Body of pancreas (tissue), 4 donors: Measurements from ENCODE around the gene ZNF692.

Experiments
- POLR2A ChIP-seq, 3 donors: fragments of 450-650 bp; IDR thresholded peaks; one replicate each; pipeline ENCODE4 v1.6.1; 2016; ENCODE audit warnings: antibody characterized with exemption in 3 of 3, mild to moderate bottlenecking in 2 of 3
- TF ChIP-seq, protein P1 (sequence below), 7 experiments: fragments of 450-650 bp in 4 of 7; fragments of 200-600 bp in 3 of 7; sonication (generic) in 3 of 7; IDR thresholded peaks; one replicate each; pipeline ENCODE4 v1.5.1; 2016 to 2019; ENCODE audit warnings: antibody characterized with exemption in 7 of 7

DNA sequence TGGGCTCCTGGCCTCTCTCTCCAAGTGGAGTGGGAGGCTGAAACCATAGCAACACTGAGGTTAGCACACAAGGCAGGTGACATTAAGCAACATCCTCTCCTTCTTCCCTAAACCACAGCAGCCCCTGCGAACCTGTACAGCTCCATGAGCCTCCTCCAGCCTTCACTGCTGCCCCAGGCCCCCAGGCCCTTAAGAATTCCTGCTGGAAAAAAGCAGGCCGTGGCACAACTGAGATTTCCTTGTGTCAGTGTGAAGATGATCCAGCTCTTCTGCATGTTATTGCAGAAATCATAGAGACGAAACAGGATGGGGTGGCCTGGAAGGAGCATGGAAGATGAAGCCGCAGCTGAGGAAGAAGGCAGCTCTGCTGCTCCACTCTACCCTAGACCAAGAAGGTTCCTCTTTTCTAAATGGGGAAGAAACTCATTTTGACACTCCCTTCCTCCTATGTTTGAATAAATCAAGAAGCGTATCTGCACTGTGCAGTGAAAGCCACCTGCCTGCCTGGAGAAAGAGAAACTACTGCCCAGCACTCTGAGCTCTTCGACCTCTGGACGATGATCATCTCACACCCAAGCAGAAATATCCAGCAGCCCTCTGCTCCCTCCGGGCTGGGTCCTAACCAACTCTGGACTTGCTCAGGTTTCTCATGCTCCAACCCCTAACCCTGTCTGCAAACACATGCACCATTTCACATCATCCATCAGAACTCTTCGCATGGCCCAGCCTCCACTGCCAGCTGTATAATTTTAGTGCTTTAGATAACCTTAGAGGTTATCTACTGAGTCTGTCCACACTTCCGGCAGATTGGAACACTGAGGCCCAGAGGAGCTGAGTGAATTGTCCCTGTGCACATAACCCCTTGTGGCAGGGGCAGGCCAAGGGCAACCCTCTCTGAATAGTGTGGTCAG lies 53.9 kb downstream of the ZNF692 start:
- TF ChIP-seq, protein P1, sequence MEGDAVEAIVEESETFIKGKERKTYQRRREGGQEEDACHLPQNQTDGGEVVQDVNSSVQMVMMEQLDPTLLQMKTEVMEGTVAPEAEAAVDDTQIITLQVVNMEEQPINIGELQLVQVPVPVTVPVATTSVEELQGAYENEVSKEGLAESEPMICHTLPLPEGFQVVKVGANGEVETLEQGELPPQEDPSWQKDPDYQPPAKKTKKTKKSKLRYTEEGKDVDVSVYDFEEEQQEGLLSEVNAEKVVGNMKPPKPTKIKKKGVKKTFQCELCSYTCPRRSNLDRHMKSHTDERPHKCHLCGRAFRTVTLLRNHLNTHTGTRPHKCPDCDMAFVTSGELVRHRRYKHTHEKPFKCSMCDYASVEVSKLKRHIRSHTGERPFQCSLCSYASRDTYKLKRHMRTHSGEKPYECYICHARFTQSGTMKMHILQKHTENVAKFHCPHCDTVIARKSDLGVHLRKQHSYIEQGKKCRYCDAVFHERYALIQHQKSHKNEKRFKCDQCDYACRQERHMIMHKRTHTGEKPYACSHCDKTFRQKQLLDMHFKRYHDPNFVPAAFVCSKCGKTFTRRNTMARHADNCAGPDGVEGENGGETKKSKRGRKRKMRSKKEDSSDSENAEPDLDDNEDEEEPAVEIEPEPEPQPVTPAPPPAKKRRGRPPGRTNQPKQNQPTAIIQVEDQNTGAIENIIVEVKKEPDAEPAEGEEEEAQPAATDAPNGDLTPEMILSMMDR (IDR thresholded peaks at IDR 0.05), result no peak
- TF ChIP-seq POLR2A (IDR thresholded peaks at IDR 0.05), result no peak
